K562 (cell line): ENCODE results near the gene SPATA32. TPM values are rescaled to one million over a fixed set of nuclear protein-coding genes. Genes with fewer than 3 reads are reported as not detected.

ENCODE experiments used
- AFF4 ChIP-seq: sonication (generic); formaldehyde crosslinking; IDR thresholded peaks from 2 replicates; pipeline ENCODE4 v1.8.0; 2023; ENCODE audit warnings: mild to moderate bottlenecking, missing genetic modification reagents
- BCOR ChIP-seq: fragments of 450-650 bp; IDR thresholded peaks from 2 replicates; pipeline ENCODE4 v1.6.1; 2016
- DLX4 ChIP-seq: fragments of 250-450 bp; sonication (Bioruptor Pico); IDR thresholded peaks from 2 replicates; pipeline ENCODE4 v1.6.1; 2021; ENCODE audit warnings: mild to moderate bottlenecking
- FOXA1 ChIP-seq: fragments of 450-650 bp; IDR thresholded peaks from 2 replicates; pipeline ENCODE4 v1.6.1; 2016; ENCODE audit warnings: mild to moderate bottlenecking, borderline replicate concordance
- MED1 ChIP-seq: sonication (generic); formaldehyde crosslinking; IDR thresholded peaks from 2 replicates; pipeline ENCODE4 v1.8.1; 2023; ENCODE audit warnings: missing genetic modification reagents, borderline replicate concordance
- NCOA1 ChIP-seq: fragments of 450-650 bp; IDR thresholded peaks from 2 replicates; pipeline ENCODE4 v1.6.1; 2016; ENCODE audit warnings: low read depth
- NKRF ChIP-seq: fragments of 450-650 bp; IDR thresholded peaks from 2 replicates; pipeline ENCODE4 v1.6.1; 2016; ENCODE audit warnings: borderline replicate concordance
- POLR2H ChIP-seq: IDR thresholded peaks from 2 replicates; pipeline ENCODE4 v1.6.1; 2016; ENCODE audit warnings: missing genetic modification characterization, low read depth, mild to moderate bottlenecking, control low read depth, missing compliant biosample characterization, moderate library complexity
- PYGO2 ChIP-seq: fragments of 450-650 bp; IDR thresholded peaks from 2 replicates; pipeline ENCODE4 v1.6.1; 2016; ENCODE audit warnings: mild to moderate bottlenecking, missing genetic modification characterization, moderate library complexity, missing compliant biosample characterization
- SAFB2 ChIP-seq: fragments of 200-400 bp; formaldehyde crosslinking; IDR thresholded peaks from 2 replicates; pipeline ENCODE4 v1.6.1; 2018; ENCODE audit warnings: borderline replicate concordance, low read length, low read depth, moderate library complexity; ENCODE audit not compliant: severe bottlenecking
- SREBF1 ChIP-seq: fragments of 150-350 bp; IDR thresholded peaks from 2 replicates; pipeline ENCODE4 v1.6.1; 2014; ENCODE audit warnings: antibody characterized with exemption, low read depth, low read length, borderline replicate concordance
- SRF ChIP-seq, 2 experiments: fragments of 250-450, 450-650 bp in 1 of 2; sonication (Bioruptor Pico) in 1 of 2; sonication (generic) in 1 of 2; formaldehyde crosslinking; IDR thresholded peaks; 2 replicates each; pipeline versions ENCODE4 v1.5.0 to v1.5.1; 2020 to 2022; ENCODE audit warnings: mild to moderate bottlenecking in 1 of 2, missing genetic modification reagents in 1 of 2
- ZNF165 ChIP-seq: fragments of 250-450 bp; sonication (Bioruptor Pico); IDR thresholded peaks from 2 replicates; pipeline ENCODE4 v1.4.0; 2020; ENCODE audit warnings: borderline replicate concordance
- polyA plus RNA-seq, 8 experiments: library from polyadenylated mRNA; depleted of rRNA in 4 of 8; stranded (reverse) in 5 of 8; unstranded in 3 of 8; fragments of >200 nt; fragmentation: Nextera tagmentation in 2 of 8; fragmentation: Illumina TruSeq in 1 of 8; extraction: Ambion mirVana in 2 of 8; extraction: Trizol in 1 of 8; gene quantifications; 2 replicates each; pipeline versions ENCODE4 v1.2.1 to v1.2.3, GENCODE V29; 2011 to 2014; ENCODE audit warnings: inconsistent platforms in 1 of 8, missing spikeins in 1 of 8
- total RNA-seq, 7 experiments: library from RNA; depleted of rRNA in 6 of 7; stranded (reverse); fragments of >200 nt in 6 of 7; fragmentation: Illumina TruSeq in 2 of 7; extraction: Trizol in 2 of 7; gene quantifications; 2 replicates each; pipeline versions ENCODE4 v1.2.1 to v1.2.3, GENCODE V29; 2011 to 2021; ENCODE audit warnings: low replicate concordance in 1 of 7
- TF ChIP-seq, protein P1 (sequence below): IDR thresholded peaks from 3 replicates; pipeline ENCODE4 v1.6.1; 2011; ENCODE audit warnings: borderline replicate concordance, mild to moderate bottlenecking, moderate library complexity; ENCODE audit not compliant: insufficient read length; ENCODE audit errors: extremely low read depth
- TF ChIP-seq, protein P2 (sequence below): fragments of 450-650 bp; IDR thresholded peaks from 2 replicates; pipeline ENCODE4 v1.6.1; 2016; ENCODE audit warnings: missing biosample characterization, missing genetic modification characterization

Gene SPATA32
- total and polyA plus RNA-seq, 9 of the 15 experiments (the other 6 are each of a cell fraction or from before 2014, with no cell fraction given): 0.03 to 0.06 TPM; not detected in 7

DNA sequence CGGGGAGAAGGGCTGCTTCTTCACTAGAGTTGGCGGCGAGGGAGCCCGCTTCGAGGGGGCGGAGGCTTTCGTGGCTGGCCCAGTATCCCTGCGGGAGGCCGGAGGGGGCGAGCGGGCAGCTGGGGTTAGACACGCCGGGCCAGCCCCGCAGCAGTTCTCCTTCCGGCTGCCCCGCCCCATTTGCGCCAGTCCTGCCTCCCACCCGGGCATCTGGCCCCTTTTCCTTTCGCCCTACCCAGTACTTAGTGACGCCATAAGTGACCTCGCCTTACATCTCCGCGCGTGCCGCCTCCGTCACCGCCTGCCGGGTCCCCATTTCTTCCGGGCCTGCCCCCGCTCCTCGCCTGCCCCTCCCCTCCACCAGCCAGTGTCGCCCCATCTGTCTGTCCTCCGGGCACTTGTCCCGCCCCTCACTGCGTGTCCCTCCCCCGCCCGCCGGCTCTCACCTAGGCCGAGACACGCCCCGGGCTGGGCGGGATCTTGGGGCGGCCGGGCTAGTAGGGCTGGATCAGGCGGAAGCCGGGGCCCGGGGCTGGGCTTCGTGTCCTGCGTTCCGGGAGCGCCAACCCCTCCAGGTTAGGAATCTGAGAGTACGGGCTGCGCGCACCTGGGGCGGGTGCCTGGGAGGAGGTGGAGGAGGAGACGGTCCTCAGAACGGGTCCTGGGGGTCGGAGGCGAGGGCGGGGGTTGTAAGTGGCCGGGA lies 14.3 kb downstream of the SPATA32 start (continued):
- TF ChIP-seq, protein P1, sequence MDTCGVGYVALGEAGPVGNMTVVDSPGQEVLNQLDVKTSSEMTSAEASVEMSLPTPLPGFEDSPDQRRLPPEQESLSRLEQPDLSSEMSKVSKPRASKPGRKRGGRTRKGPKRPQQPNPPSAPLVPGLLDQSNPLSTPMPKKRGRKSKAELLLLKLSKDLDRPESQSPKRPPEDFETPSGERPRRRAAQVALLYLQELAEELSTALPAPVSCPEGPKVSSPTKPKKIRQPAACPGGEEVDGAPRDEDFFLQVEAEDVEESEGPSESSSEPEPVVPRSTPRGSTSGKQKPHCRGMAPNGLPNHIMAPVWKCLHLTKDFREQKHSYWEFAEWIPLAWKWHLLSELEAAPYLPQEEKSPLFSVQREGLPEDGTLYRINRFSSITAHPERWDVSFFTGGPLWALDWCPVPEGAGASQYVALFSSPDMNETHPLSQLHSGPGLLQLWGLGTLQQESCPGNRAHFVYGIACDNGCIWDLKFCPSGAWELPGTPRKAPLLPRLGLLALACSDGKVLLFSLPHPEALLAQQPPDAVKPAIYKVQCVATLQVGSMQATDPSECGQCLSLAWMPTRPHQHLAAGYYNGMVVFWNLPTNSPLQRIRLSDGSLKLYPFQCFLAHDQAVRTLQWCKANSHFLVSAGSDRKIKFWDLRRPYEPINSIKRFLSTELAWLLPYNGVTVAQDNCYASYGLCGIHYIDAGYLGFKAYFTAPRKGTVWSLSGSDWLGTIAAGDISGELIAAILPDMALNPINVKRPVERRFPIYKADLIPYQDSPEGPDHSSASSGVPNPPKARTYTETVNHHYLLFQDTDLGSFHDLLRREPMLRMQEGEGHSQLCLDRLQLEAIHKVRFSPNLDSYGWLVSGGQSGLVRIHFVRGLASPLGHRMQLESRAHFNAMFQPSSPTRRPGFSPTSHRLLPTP: no peak
- TF ChIP-seq POLR2H (tag) (0 out of 2 replicates have a peak, but pooled peaks have one; percentile 23), PYGO2 (no peak), BCOR (no peak), SREBF1 (no peak), SAFB2 (no peak), SRF (CRISPR knock-in tag; IDR thresholded peaks at IDR 0.05) (peak in 1 of 2 experiments; percentile 9; a peak in 1 of 4 replicates), ZNF165 (no peak), NCOA1 (peak; percentile 90), MED1 (CRISPR knock-in tag) (no peak), AFF4 (CRISPR knock-in tag) (0 out of 2 replicates have a peak, but pooled peaks have one; percentile 65), FOXA1 (no peak), DLX4 (CRISPR knock-in tag) (no peak), NKRF (peak; percentile 68; the same call in 1 of the 2 replicates)
- TF ChIP-seq, protein P2, sequence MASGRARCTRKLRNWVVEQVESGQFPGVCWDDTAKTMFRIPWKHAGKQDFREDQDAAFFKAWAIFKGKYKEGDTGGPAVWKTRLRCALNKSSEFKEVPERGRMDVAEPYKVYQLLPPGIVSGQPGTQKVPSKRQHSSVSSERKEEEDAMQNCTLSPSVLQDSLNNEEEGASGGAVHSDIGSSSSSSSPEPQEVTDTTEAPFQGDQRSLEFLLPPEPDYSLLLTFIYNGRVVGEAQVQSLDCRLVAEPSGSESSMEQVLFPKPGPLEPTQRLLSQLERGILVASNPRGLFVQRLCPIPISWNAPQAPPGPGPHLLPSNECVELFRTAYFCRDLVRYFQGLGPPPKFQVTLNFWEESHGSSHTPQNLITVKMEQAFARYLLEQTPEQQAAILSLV (tag): no peak
